GM12875 (cell line): ENCODE measurements around the gene TCERG1L.

Experiments
- H3K4me3 ChIP-seq: one replicate; pipeline ENCODE4 v1.5.1; 2011; ENCODE audit warnings: low read depth, low read length, control low read depth
- CTCF ChIP-seq: IDR thresholded peaks from 2 replicates; pipeline ENCODE4 v1.5.1; 2011; ENCODE audit warnings: low read depth, mild to moderate bottlenecking, control low read depth, inconsistent platforms, low read length, moderate library complexity, borderline replicate concordance; ENCODE audit not compliant: insufficient read depth

The TCERG1L gene

GRCh38 chr10:131174651-131175540 lies 136.6 kb downstream of the TCERG1L start:
- H3K4me3 ChIP-seq, result no peak overlapping the region
- TF ChIP-seq CTCF, result no peak

- H3K4me3 ChIP-seq, result no peak overlapping the region
- TF ChIP-seq CTCF, result no peak
Observed at GRCh38 chr10:131174211-131174565, 137.3 kb downstream of the TCERG1L start.

- H3K4me3 ChIP-seq, result no peak overlapping the region
- no peak for TF ChIP-seq CTCF
Observed at GRCh38 chr10:131173484-131174210, 137.9 kb downstream of the TCERG1L start.

GRCh38 chr10:131172433-131172832 lies 139.1 kb downstream of the TCERG1L start:
- no peak overlapping the region for H3K4me3 ChIP-seq
- TF ChIP-seq CTCF, result no peak

GRCh38 chr10:131169146-131169545 lies 142.4 kb downstream of the TCERG1L start:
- H3K4me3 ChIP-seq, result no peak overlapping the region
- TF ChIP-seq CTCF, result no peak

- H3K4me3 ChIP-seq, result no peak overlapping the region
- no peak for TF ChIP-seq CTCF
Observed at GRCh38 chr10:131168238-131168875, 143.2 kb downstream of the TCERG1L start.
